Measurements from ENCODE around the gene ZYG11B. TPM values are rescaled to one million over a fixed set of nuclear protein-coding genes. Genes with fewer than 3 reads are reported as not detected.
A peak's percentile ranks its signal among the peaks of the same experiment; 100 is the strongest.
"Not testable (repeated sequence)": the region's sequence is repeated elsewhere in the genome, so short reads cannot be mapped to it uniquely, and the experiment has no call there.

The ZYG11B gene
- total and polyA plus RNA-seq, 3 experiments from 2014 or later, result 11.2 to 11.9 (median 11.5) TPM

- H3K27ac ChIP-seq (ENCODE audit: low read depth, low read length), result no peak overlapping the region
- no peak overlapping the region for H3K4me3 ChIP-seq (ENCODE audit: low read length)
- H3K27me3 Mint-ChIP-seq, result no peaks in the 10 kb centered on the region
- H3K9me3 Mint-ChIP-seq, result no peaks in the 10 kb centered on the region
- peaks cover 5% of the 10 kb centered on the region for H3K36me3 ChIP-seq (ENCODE audit: insufficient read depth, low read length)
- CTCF ChIA-PET, result interaction anchor here (1.0 to 3.0 kb wide), 2 partner anchors 52 to 261 kb away, joined by 4 to 14 read pairs; partner anchors contain the start of gene SHISAL2A
- H3K9me3 ChIP-seq (ENCODE audit: low read length), result peaks cover 3% of the 10 kb centered on the region
- DNase-seq, result no peak
- H3K4me1 ChIP-seq (ENCODE audit: insufficient read depth, low read length), result peaks cover 8% of the 10 kb centered on the region
- no peak overlapping the region for H3K4me3 Mint-ChIP-seq
- POLR2A ChIA-PET, result no interaction called here
- no peaks in the 10 kb centered on the region for H3K27me3 ChIP-seq (ENCODE audit: insufficient read depth, low read length, poor library complexity, severe bottlenecking)
- H3K27ac Mint-ChIP-seq, result peak overlapping the region in 4 of 8 donors; percentile 43 to 78 (median 69)
- H3K4me1 Mint-ChIP-seq, result peaks cover 8 to 15% (median 11%) of the 10 kb centered on the region in 3 donors
- peaks cover 0 to 23% (median 5%) of the 10 kb centered on the region in 3 donors for H3K36me3 Mint-ChIP-seq
These were observed 41.7 kb upstream of the ZYG11B start for GRCh38 chr1:52684545-52684944.

- CTCF ChIA-PET, result interaction anchor here (0.8 to 3.0 kb wide), 20 partner anchors 9 to 559 kb away, joined by 3 to 14 read pairs (median 3); partner anchors contain the start of genes COA7, ORC1, PRPF38A and SHISAL2A
- peak; percentile 60 to 80 (median 70) for DNase-seq
- not testable (repeated sequence) for H3K4me1 ChIP-seq (ENCODE audit: insufficient read depth, low read length); H3K27me3 ChIP-seq (ENCODE audit: insufficient read depth, low read length, poor library complexity, severe bottlenecking); H3K9me3 ChIP-seq (ENCODE audit: low read length); H3K36me3 ChIP-seq (ENCODE audit: insufficient read depth, low read length); H3K27ac ChIP-seq (ENCODE audit: low read depth, low read length); H3K4me3 ChIP-seq (ENCODE audit: low read length); H3K27me3 Mint-ChIP-seq; H3K9me3 Mint-ChIP-seq
- H3K4me3 Mint-ChIP-seq, result peak overlapping the region in 1 of 7 donors; percentile 3
- H3K36me3 Mint-ChIP-seq, result peaks cover 0 to 19% (median 5%) of the 10 kb centered on the region in 3 donors
- peak overlapping the region; percentile 17 to 88 (median 66) for H3K27ac Mint-ChIP-seq
- POLR2A ChIA-PET, result interaction anchor here (0.7 to 1.0 kb wide), 4 partner anchors 39 to 350 kb away, joined by 3 to 5 read pairs (median 3); partner anchors contain the start of genes ORC1 and PRPF38A
- peaks cover 7 to 15% (median 11%) of the 10 kb centered on the region in 3 donors for H3K4me1 Mint-ChIP-seq
These were observed 39.9 kb upstream of the ZYG11B start for GRCh38 chr1:52686261-52686751.

- Histone ChIP-seq H3K27ac (ENCODE audit: low read depth, low read length) (no peak overlapping the region), H3K36me3 (ENCODE audit: insufficient read depth, low read length) (peaks cover 5% of the 10 kb centered on the region), H3K4me1 (ENCODE audit: insufficient read depth, low read length) (peaks cover 8% of the 10 kb centered on the region), H3K4me3 (ENCODE audit: low read length) (no peak overlapping the region), H3K27me3 (ENCODE audit: insufficient read depth, low read length, poor library complexity, severe bottlenecking) (no peaks in the 10 kb centered on the region), H3K9me3 (ENCODE audit: low read length) (peaks cover 3% of the 10 kb centered on the region)
- peak overlapping the region in 2 of 8 donors; percentile 49 to 76 for H3K27ac Mint-ChIP-seq
- no peaks in the 10 kb centered on the region for H3K27me3 Mint-ChIP-seq
- no peak for DNase-seq
- peaks cover 2 to 21% (median 7%) of the 10 kb centered on the region in 3 donors for H3K36me3 Mint-ChIP-seq
- ChIA-PET CTCF (interaction anchor here (0.8 to 3.0 kb wide), 16 partner anchors 9 to 559 kb away, joined by 3 to 14 read pairs (median 4); partner anchors contain the start of genes COA7, ORC1, PRPF38A and SHISAL2A), POLR2A (interaction anchor here (0.7 to 1.0 kb wide), 2 partner anchors 283 to 350 kb away, joined by 3 to 5 read pairs; partner anchors contain the start of genes ORC1 and PRPF38A)
- no peak overlapping the region for H3K4me3 Mint-ChIP-seq
- H3K9me3 Mint-ChIP-seq, result no peaks in the 10 kb centered on the region
- H3K4me1 Mint-ChIP-seq, result peaks cover 7 to 15% (median 11%) of the 10 kb centered on the region in 3 donors
These were observed 39.4 kb upstream of the ZYG11B start for GRCh38 chr1:52686830-52687229.

GRCh38 chr1:52691821-52692220, 34.4 kb upstream of the ZYG11B start:
- Histone ChIP-seq H3K27ac (ENCODE audit: low read depth, low read length) (no peak overlapping the region), H3K36me3 (ENCODE audit: insufficient read depth, low read length) (peaks cover 5% of the 10 kb centered on the region), H3K4me3 (ENCODE audit: low read length) (no peak overlapping the region), H3K9me3 (ENCODE audit: low read length) (no peaks in the 10 kb centered on the region), H3K27me3 (ENCODE audit: insufficient read depth, low read length, poor library complexity, severe bottlenecking) (no peaks in the 10 kb centered on the region), H3K4me1 (ENCODE audit: insufficient read depth, low read length) (no peaks in the 10 kb centered on the region)
- peak overlapping the region in 2 of 8 donors; percentile 36 to 38 for H3K27ac Mint-ChIP-seq
- POLR2A ChIA-PET, result no interaction called here
- H3K27me3 Mint-ChIP-seq, result no peaks in the 10 kb centered on the region
- no peaks in the 10 kb centered on the region for H3K9me3 Mint-ChIP-seq
- DNase-seq, result no peak
- H3K4me1 Mint-ChIP-seq, result peaks cover 0 to 5% (median 3%) of the 10 kb centered on the region in 3 donors
- H3K36me3 Mint-ChIP-seq, result peaks cover 9 to 20% (median 14%) of the 10 kb centered on the region in 3 donors
- no peak overlapping the region for H3K4me3 Mint-ChIP-seq
- CTCF ChIA-PET, result no interaction called here

GRCh38 chr1:52692697-52693096, 33.6 kb upstream of the ZYG11B start:
- Mint-ChIP-seq H3K9me3 (no peaks in the 10 kb centered on the region), H3K36me3 (peaks cover 9 to 16% (median 11%) of the 10 kb centered on the region in 3 donors), H3K4me3 (no peak overlapping the region), H3K4me1 (peaks cover 6 to 8% (median 7%) of the 10 kb centered on the region in 3 donors), H3K27ac (no peak overlapping the region), H3K27me3 (no peaks in the 10 kb centered on the region)
- DNase-seq, result no peak
- Histone ChIP-seq H3K27ac (ENCODE audit: low read depth, low read length) (no peak overlapping the region), H3K4me1 (ENCODE audit: insufficient read depth, low read length) (peaks cover 5% of the 10 kb centered on the region), H3K9me3 (ENCODE audit: low read length) (no peaks in the 10 kb centered on the region), H3K4me3 (ENCODE audit: low read length) (no peak overlapping the region), H3K36me3 (ENCODE audit: insufficient read depth, low read length) (peaks cover under 1% of the 10 kb centered on the region), H3K27me3 (ENCODE audit: insufficient read depth, low read length, poor library complexity, severe bottlenecking) (no peaks in the 10 kb centered on the region)
- ChIA-PET CTCF (no interaction called here), POLR2A (no interaction called here)

GRCh38 chr1:52693351-52693750, 32.9 kb upstream of the ZYG11B start:
- H3K27ac ChIP-seq (ENCODE audit: low read depth, low read length); H3K36me3 ChIP-seq (ENCODE audit: insufficient read depth, low read length); CTCF ChIA-PET; H3K4me1 ChIP-seq (ENCODE audit: insufficient read depth, low read length); H3K27me3 Mint-ChIP-seq; H3K4me3 ChIP-seq (ENCODE audit: low read length); H3K9me3 Mint-ChIP-seq; H3K27me3 ChIP-seq (ENCODE audit: insufficient read depth, low read length, poor library complexity, severe bottlenecking); DNase-seq; H3K27ac Mint-ChIP-seq; H3K9me3 ChIP-seq (ENCODE audit: low read length): not testable (repeated sequence)
- peaks cover 8 to 12% (median 9%) of the 10 kb centered on the region in 3 donors for H3K4me1 Mint-ChIP-seq
- POLR2A ChIA-PET, result interaction anchor here (0.7 kb wide), 1 partner anchor 271 kb away, joined by 6 read pairs; no protein-coding TSS in a partner anchor
- H3K4me3 Mint-ChIP-seq, result peak overlapping the region in 1 of 7 donors; percentile 78
- H3K36me3 Mint-ChIP-seq, result peaks cover 9 to 16% (median 11%) of the 10 kb centered on the region in 3 donors

GRCh38 chr1:52693843-52694242, 32.4 kb upstream of the ZYG11B start:
- peak overlapping the region in 1 of 8 donors; percentile 54 for H3K27ac Mint-ChIP-seq
- H3K36me3 ChIP-seq (ENCODE audit: insufficient read depth, low read length), result no peaks in the 10 kb centered on the region
- no peaks in the 10 kb centered on the region for H3K9me3 ChIP-seq (ENCODE audit: low read length)
- ChIA-PET CTCF (no interaction called here), POLR2A (interaction anchor here (0.7 kb wide), 2 partner anchors 61 to 271 kb away, joined by 6 to 8 read pairs; partner anchors contain the start of gene SHISAL2A)
- peaks cover 10% of the 10 kb centered on the region for H3K4me1 ChIP-seq (ENCODE audit: insufficient read depth, low read length)
- no peaks in the 10 kb centered on the region for H3K27me3 Mint-ChIP-seq
- H3K4me3 Mint-ChIP-seq, result peak overlapping the region in 1 of 7 donors; percentile 78
- peaks cover 13 to 17% (median 14%) of the 10 kb centered on the region in 3 donors for H3K4me1 Mint-ChIP-seq
- H3K27me3 ChIP-seq (ENCODE audit: insufficient read depth, low read length, poor library complexity, severe bottlenecking), result no peaks in the 10 kb centered on the region
- H3K36me3 Mint-ChIP-seq, result peaks cover 9 to 17% (median 11%) of the 10 kb centered on the region in 3 donors
- no peak overlapping the region for H3K4me3 ChIP-seq (ENCODE audit: low read length)
- no peak for DNase-seq
- no peak overlapping the region for H3K27ac ChIP-seq (ENCODE audit: low read depth, low read length)
- no peaks in the 10 kb centered on the region for H3K9me3 Mint-ChIP-seq

- Histone ChIP-seq H3K27ac (ENCODE audit: low read depth, low read length) (no peak overlapping the region), H3K36me3 (ENCODE audit: insufficient read depth, low read length) (no peaks in the 10 kb centered on the region), H3K9me3 (ENCODE audit: low read length) (no peaks in the 10 kb centered on the region), H3K27me3 (ENCODE audit: insufficient read depth, low read length, poor library complexity, severe bottlenecking) (no peaks in the 10 kb centered on the region), H3K4me1 (ENCODE audit: insufficient read depth, low read length) (peaks cover 10% of the 10 kb centered on the region), H3K4me3 (ENCODE audit: low read length) (no peak overlapping the region)
- ChIA-PET CTCF (interaction anchor here (2.8 kb wide), 1 partner anchor 9 kb away, joined by 8 read pairs; no protein-coding TSS in a partner anchor), POLR2A (interaction anchor here (0.6 to 1.2 kb wide), 2 partner anchors 8 to 401 kb away, joined by 3 to 13 read pairs; no protein-coding TSS in a partner anchor)
- no peak for DNase-seq
- Mint-ChIP-seq H3K4me3 (peak overlapping the region in 3 of 7 donors; percentile 12 to 96 (median 54)), H3K4me1 (peaks cover 13 to 18% (median 15%) of the 10 kb centered on the region in 3 donors), H3K27me3 (no peaks in the 10 kb centered on the region), H3K9me3 (no peaks in the 10 kb centered on the region), H3K36me3 (peaks cover 9 to 17% (median 11%) of the 10 kb centered on the region in 3 donors), H3K27ac (peak overlapping the region in 2 of 8 donors; percentile 58 to 64)
These were observed 30.6 kb upstream of the ZYG11B start for GRCh38 chr1:52695627-52696026.

Measured in CD8-positive, alpha-beta memory T cell (primary cell).